ENCODE data around the gene RNU4-1. TPM values are rescaled to one million over a fixed set of nuclear protein-coding genes. Genes with fewer than 3 reads are reported as not detected.
A peak's percentile ranks its signal among the peaks of the same experiment; 100 is the strongest.

RNU4-1 gene
- total and polyA plus RNA-seq, 2 experiments from 2014 or later: 6.0 TPM; not detected in 1

DNA sequence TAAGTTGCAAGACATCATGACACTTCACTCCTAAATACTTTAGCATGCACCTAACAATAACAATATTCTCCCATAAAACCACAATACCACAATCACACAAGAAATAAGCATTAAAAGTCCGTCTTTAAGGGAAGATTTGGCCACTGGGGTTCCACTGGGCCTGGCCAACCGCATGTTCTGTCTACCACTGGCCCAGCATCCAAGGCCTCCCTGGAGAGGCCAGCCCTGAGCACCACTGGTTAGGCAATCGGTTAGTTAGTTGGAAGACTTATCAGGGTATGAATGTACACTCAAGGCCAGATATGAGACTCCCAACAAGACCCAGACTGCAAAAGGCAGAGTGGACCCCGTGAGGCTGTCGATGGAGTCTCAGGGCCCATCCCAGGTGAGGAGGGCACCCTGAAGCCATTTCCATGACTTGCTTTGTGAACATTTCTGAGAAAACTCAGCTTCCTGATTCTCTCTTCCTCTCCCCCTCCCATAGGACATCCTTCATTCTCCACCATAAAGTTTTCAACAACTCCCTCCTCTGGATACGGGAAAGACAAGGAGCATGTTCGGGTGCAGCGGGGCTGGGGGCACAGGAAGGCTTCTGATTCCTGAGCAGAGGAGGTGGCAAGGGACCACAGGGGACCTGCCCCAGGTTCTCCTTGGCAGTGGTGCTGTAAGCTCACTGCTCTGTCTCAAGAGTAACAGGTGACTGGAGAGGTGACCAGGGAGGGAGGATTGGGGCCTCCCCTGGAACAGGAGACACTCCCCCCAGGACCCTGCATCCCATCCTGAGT, 33.4 kb downstream of the RNU4-1 start:
- Mint-ChIP-seq H3K27me3 (ENCODE audit: insufficient read depth, low read depth, poor library complexity) (peaks cover 21% of the 10 kb centered on the region), H3K27ac (0 out of 2 replicates have a peak overlapping the region, but pooled peaks have one; percentile 46), H3K9me3 (no peaks in the 10 kb centered on the region), H3K4me3 (no peak overlapping the region; the same call in 2 of the 3 replicates), H3K36me3 (ENCODE audit: low read depth) (peaks cover 8% of the 10 kb centered on the region), H3K4me1 (peaks cover 66% of the 10 kb centered on the region)
- peaks cover 95% of the 10 kb centered on the region for H3K79me2 ChIP-seq (replicated peaks; ENCODE audit: insufficient read depth)
- no peaks in the 10 kb centered on the region for H3K9me2 ChIP-seq (ENCODE audit: insufficient read depth)
- H3K27ac ChIP-seq (ENCODE audit: low read depth): no peak overlapping the region; the same call in 1 of the 2 replicates
- H3K4me3 ChIP-seq: no peak overlapping the region
- no peak for DNase-seq (ENCODE audit: low spot score)
- peaks cover 22% of the 10 kb centered on the region for H4K20me1 ChIP-seq (replicated peaks; ENCODE audit: insufficient read depth)
- peaks cover 54% of the 10 kb centered on the region for H3K4me1 ChIP-seq (ENCODE audit: insufficient read depth)
- 0 out of 2 replicates have a peak, but pooled peaks cover 14% of the 10 kb centered on the region for H3F3A ChIP-seq (replicated peaks; ENCODE audit: low read depth)
- H3K4me2 ChIP-seq: no peak overlapping the region
- no peak overlapping the region for H2AFZ ChIP-seq
- TF ChIP-seq EZH2phosphoT487 (IDR thresholded peaks at IDR 0.05; ENCODE audit: unreplicated experiment) (no peak), POLR2AphosphoS5 (IDR thresholded peaks at IDR 0.05; ENCODE audit: low read depth) (no peak), STAT1 (IDR thresholded peaks at IDR 0.05; ENCODE audit: unreplicated experiment) (no peak), ZNF331 (CRISPR knock-in tag; IDR thresholded peaks at IDR 0.05; ENCODE audit: low read depth) (no peak), JUNB (IDR thresholded peaks at IDR 0.05; ENCODE audit: unreplicated experiment) (no peak), CREB1 (CRISPR knock-in tag; IDR thresholded peaks at IDR 0.05; ENCODE audit: low read depth) (no peak)
- TF ChIP-seq, protein P1, sequence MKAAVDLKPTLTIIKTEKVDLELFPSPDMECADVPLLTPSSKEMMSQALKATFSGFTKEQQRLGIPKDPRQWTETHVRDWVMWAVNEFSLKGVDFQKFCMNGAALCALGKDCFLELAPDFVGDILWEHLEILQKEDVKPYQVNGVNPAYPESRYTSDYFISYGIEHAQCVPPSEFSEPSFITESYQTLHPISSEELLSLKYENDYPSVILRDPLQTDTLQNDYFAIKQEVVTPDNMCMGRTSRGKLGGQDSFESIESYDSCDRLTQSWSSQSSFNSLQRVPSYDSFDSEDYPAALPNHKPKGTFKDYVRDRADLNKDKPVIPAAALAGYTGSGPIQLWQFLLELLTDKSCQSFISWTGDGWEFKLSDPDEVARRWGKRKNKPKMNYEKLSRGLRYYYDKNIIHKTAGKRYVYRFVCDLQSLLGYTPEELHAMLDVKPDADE (IDR thresholded peaks at IDR 0.05): no peak
- H3K36me3 ChIP-seq (ENCODE audit: insufficient read depth): no peaks in the 10 kb centered on the region
- H3K27me3 ChIP-seq (ENCODE audit: insufficient read depth): no peaks in the 10 kb centered on the region
- ATAC-seq: no peak

DNA sequence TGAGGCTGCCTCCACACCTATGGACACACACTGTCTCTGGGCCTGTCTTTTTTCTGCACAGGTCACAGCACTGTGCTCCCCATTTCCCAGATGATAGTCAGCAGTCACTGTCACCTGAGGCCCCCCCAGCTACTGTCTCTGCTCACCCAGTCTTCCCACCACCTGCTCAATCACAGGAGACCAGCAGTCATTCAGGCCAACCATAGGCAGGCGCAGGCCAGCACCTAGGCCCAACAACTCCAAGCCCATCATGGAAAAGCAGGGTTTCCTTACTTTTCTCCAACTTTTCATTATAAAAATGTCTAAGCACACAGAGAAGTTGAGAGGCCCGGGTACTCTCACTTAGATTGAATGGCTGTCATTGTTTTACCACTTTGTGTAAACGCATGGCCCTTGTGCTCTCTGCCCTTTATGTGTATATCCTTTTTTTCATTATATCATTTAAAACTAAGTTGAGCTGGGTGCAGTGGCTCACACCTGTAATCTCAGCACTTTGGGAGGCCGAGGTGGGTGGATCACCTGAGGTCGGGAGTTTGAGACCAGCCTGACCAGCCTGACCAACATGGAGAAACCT, 34.6 kb downstream of the RNU4-1 start:
- Histone ChIP-seq H2AFZ (no peak overlapping the region), H3K27ac (ENCODE audit: low read depth) (0 out of 2 replicates have a peak overlapping the region, but pooled peaks have one; percentile 19), H3K27me3 (ENCODE audit: insufficient read depth) (no peaks in the 10 kb centered on the region), H3F3A (replicated peaks; ENCODE audit: low read depth) (0 out of 2 replicates have a peak, but pooled peaks cover 8% of the 10 kb centered on the region), H4K20me1 (replicated peaks; ENCODE audit: insufficient read depth) (peaks cover 15% of the 10 kb centered on the region), H3K79me2 (replicated peaks; ENCODE audit: insufficient read depth) (peaks cover 95% of the 10 kb centered on the region), H3K4me2 (no peak overlapping the region), H3K9me2 (ENCODE audit: insufficient read depth) (no peaks in the 10 kb centered on the region), H3K4me3 (no peak overlapping the region), H3K4me1 (ENCODE audit: insufficient read depth) (peaks cover 42% of the 10 kb centered on the region), H3K36me3 (ENCODE audit: insufficient read depth) (no peaks in the 10 kb centered on the region)
- DNase-seq (ENCODE audit: low spot score): no peak
- ATAC-seq: no peak
- H3K4me3 Mint-ChIP-seq: no peak overlapping the region; the same call in 2 of the 3 replicates
- H3K4me1 Mint-ChIP-seq: peaks cover 54% of the 10 kb centered on the region
- no peaks in the 10 kb centered on the region for H3K9me3 Mint-ChIP-seq
- peaks cover 11% of the 10 kb centered on the region for H3K36me3 Mint-ChIP-seq (ENCODE audit: low read depth)
- H3K27me3 Mint-ChIP-seq (ENCODE audit: insufficient read depth, low read depth, poor library complexity): peaks cover 23% of the 10 kb centered on the region
- H3K27ac Mint-ChIP-seq: peak overlapping the region; percentile 76
- TF ChIP-seq, protein P2, sequence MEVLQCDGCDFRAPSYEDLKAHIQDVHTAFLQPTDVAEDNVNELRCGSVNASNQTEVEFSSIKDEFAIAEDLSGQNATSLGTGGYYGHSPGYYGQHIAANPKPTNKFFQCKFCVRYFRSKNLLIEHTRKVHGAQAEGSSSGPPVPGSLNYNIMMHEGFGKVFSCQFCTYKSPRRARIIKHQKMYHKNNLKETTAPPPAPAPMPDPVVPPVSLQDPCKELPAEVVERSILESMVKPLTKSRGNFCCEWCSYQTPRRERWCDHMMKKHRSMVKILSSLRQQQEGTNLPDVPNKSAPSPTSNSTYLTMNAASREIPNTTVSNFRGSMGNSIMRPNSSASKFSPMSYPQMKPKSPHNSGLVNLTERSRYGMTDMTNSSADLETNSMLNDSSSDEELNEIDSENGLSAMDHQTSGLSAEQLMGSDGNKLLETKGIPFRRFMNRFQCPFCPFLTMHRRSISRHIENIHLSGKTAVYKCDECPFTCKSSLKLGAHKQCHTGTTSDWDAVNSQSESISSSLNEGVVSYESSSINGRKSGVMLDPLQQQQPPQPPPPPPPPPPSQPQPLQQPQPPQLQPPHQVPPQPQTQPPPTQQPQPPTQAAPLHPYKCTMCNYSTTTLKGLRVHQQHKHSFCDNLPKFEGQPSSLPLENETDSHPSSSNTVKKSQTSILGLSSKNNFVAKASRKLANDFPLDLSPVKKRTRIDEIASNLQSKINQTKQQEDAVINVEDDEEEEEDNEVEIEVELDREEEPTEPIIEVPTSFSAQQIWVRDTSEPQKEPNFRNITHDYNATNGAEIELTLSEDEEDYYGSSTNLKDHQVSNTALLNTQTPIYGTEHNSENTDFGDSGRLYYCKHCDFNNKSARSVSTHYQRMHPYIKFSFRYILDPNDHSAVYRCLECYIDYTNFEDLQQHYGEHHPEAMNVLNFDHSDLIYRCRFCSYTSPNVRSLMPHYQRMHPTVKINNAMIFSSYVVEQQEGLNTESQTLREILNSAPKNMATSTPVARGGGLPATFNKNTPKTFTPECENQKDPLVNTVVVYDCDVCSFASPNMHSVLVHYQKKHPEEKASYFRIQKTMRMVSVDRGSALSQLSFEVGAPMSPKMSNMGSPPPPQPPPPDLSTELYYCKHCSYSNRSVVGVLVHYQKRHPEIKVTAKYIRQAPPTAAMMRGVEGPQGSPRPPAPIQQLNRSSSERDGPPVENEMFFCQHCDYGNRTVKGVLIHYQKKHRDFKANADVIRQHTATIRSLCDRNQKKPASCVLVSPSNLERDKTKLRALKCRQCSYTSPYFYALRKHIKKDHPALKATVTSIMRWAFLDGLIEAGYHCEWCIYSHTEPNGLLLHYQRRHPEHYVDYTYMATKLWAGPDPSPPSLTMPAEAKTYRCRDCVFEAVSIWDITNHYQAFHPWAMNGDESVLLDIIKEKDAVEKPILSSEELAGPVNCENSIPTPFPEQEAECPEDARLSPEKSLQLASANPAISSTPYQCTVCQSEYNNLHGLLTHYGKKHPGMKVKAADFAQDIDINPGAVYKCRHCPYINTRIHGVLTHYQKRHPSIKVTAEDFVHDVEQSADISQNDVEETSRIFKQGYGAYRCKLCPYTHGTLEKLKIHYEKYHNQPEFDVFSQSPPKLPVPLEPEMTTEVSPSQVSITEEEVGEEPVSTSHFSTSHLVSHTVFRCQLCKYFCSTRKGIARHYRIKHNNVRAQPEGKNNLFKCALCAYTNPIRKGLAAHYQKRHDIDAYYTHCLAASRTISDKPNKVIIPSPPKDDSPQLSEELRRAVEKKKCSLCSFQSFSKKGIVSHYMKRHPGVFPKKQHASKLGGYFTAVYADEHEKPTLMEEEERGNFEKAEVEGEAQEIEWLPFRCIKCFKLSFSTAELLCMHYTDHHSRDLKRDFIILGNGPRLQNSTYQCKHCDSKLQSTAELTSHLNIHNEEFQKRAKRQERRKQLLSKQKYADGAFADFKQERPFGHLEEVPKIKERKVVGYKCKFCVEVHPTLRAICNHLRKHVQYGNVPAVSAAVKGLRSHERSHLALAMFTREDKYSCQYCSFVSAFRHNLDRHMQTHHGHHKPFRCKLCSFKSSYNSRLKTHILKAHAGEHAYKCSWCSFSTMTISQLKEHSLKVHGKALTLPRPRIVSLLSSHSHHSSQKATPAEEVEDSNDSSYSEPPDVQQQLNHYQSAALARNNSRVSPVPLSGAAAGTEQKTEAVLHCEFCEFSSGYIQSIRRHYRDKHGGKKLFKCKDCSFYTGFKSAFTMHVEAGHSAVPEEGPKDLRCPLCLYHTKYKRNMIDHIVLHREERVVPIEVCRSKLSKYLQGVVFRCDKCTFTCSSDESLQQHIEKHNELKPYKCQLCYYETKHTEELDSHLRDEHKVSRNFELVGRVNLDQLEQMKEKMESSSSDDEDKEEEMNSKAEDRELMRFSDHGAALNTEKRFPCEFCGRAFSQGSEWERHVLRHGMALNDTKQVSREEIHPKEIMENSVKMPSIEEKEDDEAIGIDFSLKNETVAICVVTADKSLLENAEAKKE (CRISPR knock-in tag; IDR thresholded peaks at IDR 0.05): no peak
- TF ChIP-seq, protein P3, sequence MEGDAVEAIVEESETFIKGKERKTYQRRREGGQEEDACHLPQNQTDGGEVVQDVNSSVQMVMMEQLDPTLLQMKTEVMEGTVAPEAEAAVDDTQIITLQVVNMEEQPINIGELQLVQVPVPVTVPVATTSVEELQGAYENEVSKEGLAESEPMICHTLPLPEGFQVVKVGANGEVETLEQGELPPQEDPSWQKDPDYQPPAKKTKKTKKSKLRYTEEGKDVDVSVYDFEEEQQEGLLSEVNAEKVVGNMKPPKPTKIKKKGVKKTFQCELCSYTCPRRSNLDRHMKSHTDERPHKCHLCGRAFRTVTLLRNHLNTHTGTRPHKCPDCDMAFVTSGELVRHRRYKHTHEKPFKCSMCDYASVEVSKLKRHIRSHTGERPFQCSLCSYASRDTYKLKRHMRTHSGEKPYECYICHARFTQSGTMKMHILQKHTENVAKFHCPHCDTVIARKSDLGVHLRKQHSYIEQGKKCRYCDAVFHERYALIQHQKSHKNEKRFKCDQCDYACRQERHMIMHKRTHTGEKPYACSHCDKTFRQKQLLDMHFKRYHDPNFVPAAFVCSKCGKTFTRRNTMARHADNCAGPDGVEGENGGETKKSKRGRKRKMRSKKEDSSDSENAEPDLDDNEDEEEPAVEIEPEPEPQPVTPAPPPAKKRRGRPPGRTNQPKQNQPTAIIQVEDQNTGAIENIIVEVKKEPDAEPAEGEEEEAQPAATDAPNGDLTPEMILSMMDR (conservative IDR thresholded peaks at IDR 0.05; ENCODE audit: low read depth in 2 of 2): no peak
- no peak for TF ChIP-seq JUNB (IDR thresholded peaks at IDR 0.05; ENCODE audit: unreplicated experiment)

All from GM23338 (cell line).